ENCODE data around the gene PER1.

GRCh38 chr17:8163978-8164814, 12.0 kb upstream of the PER1 start:
- TF ChIP-seq RCOR1 (conservative IDR thresholded peaks at IDR 0.05; ENCODE audit: low read depth, low read length) (no peak), POLR2A (IDR thresholded peaks at IDR 0.05; ENCODE audit: low read depth, low read length) (no peak), CREB1 (IDR thresholded peaks at IDR 0.05; ENCODE audit: low read depth) (no peak), EZH2 (IDR thresholded peaks at IDR 0.05; ENCODE audit: borderline replicate concordance, control insufficient read depth, low read depth, low read length) (no peak), BACH1 (IDR thresholded peaks at IDR 0.05; ENCODE audit: borderline replicate concordance) (no peak)
